Prostate gland (tissue), 2 donors: ENCODE measurements around the gene POU3F1. TPM values are rescaled to one million over a fixed set of nuclear protein-coding genes. Genes with fewer than 3 reads are reported as not detected.

ENCODE experiments used
- DNase-seq: peaks from one replicate; pipeline ENCODE4 v3.0.0-alpha.2; 2019; ENCODE audit warnings: low spot score
- H3K27ac ChIP-seq, 2 donors: fragments of 200-600 bp; sonication (generic); 2 replicates each; pipeline ENCODE4 v1.5.1; 2017 to 2019
- H3K27me3 ChIP-seq: fragments of 200-600 bp; sonication (generic); replicated peaks from 2 replicates; pipeline ENCODE4 v1.5.1; 2019; ENCODE audit not compliant: insufficient read depth
- H3K36me3 ChIP-seq, 2 donors: fragments of 200-600 bp; sonication (generic); 1 replicate in 1 of 2; 2 replicates in 1 of 2; pipeline versions ENCODE4 v1.5.1 to v1.8.1; 2017 to 2019
- H3K4me1 ChIP-seq: fragments of 200-600 bp; sonication (generic); replicated peaks from 2 replicates; pipeline ENCODE4 v1.5.1; 2019
- H3K4me3 ChIP-seq, 2 donors: fragments of 200-600 bp; sonication (generic); 2 replicates each; pipeline ENCODE4 v1.5.1; 2017 to 2019
- H3K9me3 ChIP-seq: fragments of 200-600 bp; sonication (generic); 2 replicates; pipeline ENCODE4 v1.5.1; 2017
- CTCF ChIP-seq, 4 experiments: fragments of 200-600 bp in 2 of 4; fragments of 450-650 bp in 2 of 4; sonication (generic) in 2 of 4; IDR thresholded peaks; 1 replicate in 3 of 4; 2 replicates in 1 of 4; pipeline ENCODE4 v1.5.1; 2016 to 2019; ENCODE audit warnings: antibody characterized with exemption in 4 of 4, mild to moderate bottlenecking in 2 of 4, moderate library complexity in 2 of 4
- POLR2A ChIP-seq: fragments of 450-650 bp; IDR thresholded peaks from one replicate; pipeline ENCODE4 v1.6.1; 2016; ENCODE audit warnings: antibody characterized with exemption, mild to moderate bottlenecking
- POLR2AphosphoS5 ChIP-seq: sonication (generic); formaldehyde crosslinking; IDR thresholded peaks from one replicate; pipeline ENCODE4 v1.6.1; 2017; ENCODE audit warnings: antibody characterized with exemption
- WGBS: methylation state at CpG from one replicate; pipeline ENCODE4 v1.1.5; 2018; 5-methylcytosine and 5-hydroxymethylcytosine counted together
- intact Hi-C: fragments of 100-400 bp; cut with DNase I; formaldehyde crosslinking; loops from one replicate; pipeline ENCODE4 v1.14.2; 2022
- total RNA-seq, 2 donors: library from RNA; depleted of rRNA; stranded (reverse); fragments of >200 nt; gene quantifications; one replicate each; pipeline ENCODE4 v1.1.0, GENCODE V29; 2016

POU3F1 gene
- total RNA-seq, 2 donors from 2014 or later, result 0.09 to 3.4 TPM

- Histone ChIP-seq H3K4me1 (peaks cover 3% of the 10 kb centered on the region), H3K36me3 (no peaks in the 10 kb centered on the region), H3K4me3 (no peak overlapping the region), H3K9me3 (no peaks in the 10 kb centered on the region), H3K27me3 (no peaks in the 10 kb centered on the region), H3K27ac (no peak overlapping the region)
- WGBS, result 80% methylated on average over 3 of the region's 3 CpGs
- intact Hi-C loops, result no loop called here
- no peak for DNase-seq
- no peak for TF ChIP-seq CTCF (IDR thresholded peaks at IDR 0.05)
- no peak for TF ChIP-seq POLR2A
- no peak for TF ChIP-seq POLR2AphosphoS5
These were observed 22.4 kb upstream of the POU3F1 start for GRCh38 chr1:38068980-38069340.

- DNase-seq, result no peak
These were observed 21.8 kb upstream of the POU3F1 start for GRCh38 chr1:38068220-38068979.

GRCh38 chr1:38064197-38064903, 17.8 kb upstream of the POU3F1 start:
- WGBS, result 78% methylated on average over 11 of the region's 11 CpGs
- intact Hi-C loops, result no loop called here
- H3K36me3 ChIP-seq, result no peaks in the 10 kb centered on the region
- H3K9me3 ChIP-seq, result no peaks in the 10 kb centered on the region
- no peak for DNase-seq
- H3K27ac ChIP-seq, result no peak overlapping the region
- H3K4me1 ChIP-seq, result no peaks in the 10 kb centered on the region
- TF ChIP-seq POLR2A, result no peak
- no peak for TF ChIP-seq POLR2AphosphoS5
- no peak for TF ChIP-seq CTCF (IDR thresholded peaks at IDR 0.05)
- no peak overlapping the region for H3K4me3 ChIP-seq
- H3K27me3 ChIP-seq, result no peaks in the 10 kb centered on the region

More at GRCh38 chr1:38068220-38068979, 21.8 kb upstream of the POU3F1 start:
- no peak overlapping the region for H3K4me3 ChIP-seq
- 72% methylated on average over 14 of the region's 14 CpGs for WGBS
- TF ChIP-seq CTCF (IDR thresholded peaks at IDR 0.05) (no peak), POLR2AphosphoS5 (no peak), POLR2A (no peak)
- no peaks in the 10 kb centered on the region for H3K9me3 ChIP-seq
- H3K4me1 ChIP-seq, result peaks cover 3% of the 10 kb centered on the region
- no peak overlapping the region for H3K27ac ChIP-seq
- H3K27me3 ChIP-seq, result no peaks in the 10 kb centered on the region
- H3K36me3 ChIP-seq, result no peaks in the 10 kb centered on the region
- intact Hi-C loops, result no loop called here

- intact Hi-C loops, result no loop called here
- no peak overlapping the region for H3K4me3 ChIP-seq
- TF ChIP-seq POLR2A (no peak), CTCF (IDR thresholded peaks at IDR 0.05) (no peak), POLR2AphosphoS5 (no peak)
- no peaks in the 10 kb centered on the region for H3K27me3 ChIP-seq
- 89% methylated on average over 5 of the region's 5 CpGs for WGBS
- no peaks in the 10 kb centered on the region for H3K9me3 ChIP-seq
- DNase-seq, result no peak
- H3K27ac ChIP-seq, result no peak overlapping the region
- no peaks in the 10 kb centered on the region for H3K4me1 ChIP-seq
- H3K36me3 ChIP-seq, result no peaks in the 10 kb centered on the region
These were observed 17.0 kb upstream of the POU3F1 start for GRCh38 chr1:38063616-38064015.
